HepG2 (cell line): Measurements from ENCODE around the gene RPL38. TPM values are rescaled to one million over a fixed set of nuclear protein-coding genes. Genes with fewer than 3 reads are reported as not detected.

Source experiments
- ELK4 ChIP-seq: sonication (generic); formaldehyde crosslinking; IDR thresholded peaks from 2 replicates; pipeline ENCODE4 v1.9.0; 2021; ENCODE audit warnings: missing genetic modification reagents, borderline replicate concordance
- HDAC2 ChIP-seq: sonication (generic); formaldehyde crosslinking; IDR thresholded peaks from 2 replicates; pipeline ENCODE4 v1.4.0; 2020; ENCODE audit warnings: missing genetic modification reagents
- KAT8 ChIP-seq: IDR thresholded peaks from 2 replicates; pipeline ENCODE4 v1.6.1; 2016; ENCODE audit warnings: missing genetic modification reagents, missing compliant biosample characterization
- PAX8 ChIP-seq: sonication (generic); formaldehyde crosslinking; IDR thresholded peaks from 2 replicates; pipeline ENCODE4 v1.8.0; 2022; ENCODE audit warnings: mild to moderate bottlenecking, missing genetic modification reagents, borderline replicate concordance
- POLR2A ChIP-seq, 2 experiments: IDR thresholded peaks; 2 replicates each; pipeline ENCODE4 v1.6.1; 2011; ENCODE audit warnings: low read depth in 2 of 2, low read length in 2 of 2, mild to moderate bottlenecking in 1 of 2, moderate library complexity in 1 of 2; ENCODE audit not compliant: insufficient read depth in 1 of 2
- PRDM4 ChIP-seq: sonication (generic); formaldehyde crosslinking; IDR thresholded peaks from 2 replicates; pipeline ENCODE4 v1.9.0; 2021; ENCODE audit warnings: missing genetic modification reagents, borderline replicate concordance
- STAT5B ChIP-seq: sonication (generic); formaldehyde crosslinking; IDR thresholded peaks from 2 replicates; pipeline ENCODE4 v1.4.0; 2020; ENCODE audit warnings: missing genetic modification reagents
- ZBTB20 ChIP-seq: sonication (generic); formaldehyde crosslinking; IDR thresholded peaks from 2 replicates; pipeline ENCODE4 v1.8.1; 2023; ENCODE audit warnings: missing genetic modification reagents, low read depth, mild to moderate bottlenecking, borderline replicate concordance
- ZBTB7A ChIP-seq: sonication (generic); formaldehyde crosslinking; IDR thresholded peaks from 2 replicates; pipeline ENCODE4 v1.8.0; 2022; ENCODE audit warnings: mild to moderate bottlenecking, missing genetic modification reagents
- ZNF331 ChIP-seq: sonication (generic); formaldehyde crosslinking; IDR thresholded peaks from 2 replicates; pipeline ENCODE4 v1.4.0; 2020; ENCODE audit warnings: missing genetic modification reagents
- ZNF549 ChIP-seq: sonication (generic); formaldehyde crosslinking; IDR thresholded peaks from 2 replicates; pipeline ENCODE4 v1.5.0; 2020; ENCODE audit warnings: missing genetic modification reagents
- ZNF792 ChIP-seq: IDR thresholded peaks from 2 replicates; pipeline ENCODE4 v1.6.1; 2016
- ZSCAN31 ChIP-seq: sonication (generic); formaldehyde crosslinking; IDR thresholded peaks from 2 replicates; pipeline ENCODE4 v1.5.0; 2020; ENCODE audit warnings: low read depth, mild to moderate bottlenecking, missing genetic modification reagents
- polyA plus RNA-seq, 8 experiments: library from polyadenylated mRNA; depleted of rRNA in 3 of 8; stranded (reverse) in 7 of 8; unstranded in 1 of 8; fragments of >200 nt; fragmentation: Illumina TruSeq in 4 of 8; extraction: Trizol in 4 of 8; gene quantifications; 2 replicates each; pipeline versions ENCODE4 v1.2.1 to v1.2.3, GENCODE V29; 2011 to 2016; ENCODE audit warnings: low read depth in 4 of 8, missing spikeins in 1 of 8, mixed read lengths in 1 of 8; ENCODE audit not compliant: insufficient read depth in 1 of 8
- total RNA-seq, 5 experiments: library from RNA; depleted of rRNA; stranded (reverse); fragments of >200 nt; fragmentation: Illumina TruSeq; extraction: Trizol; gene quantifications; 2 replicates each; pipeline ENCODE4 v1.2.3, GENCODE V29; 2016; ENCODE audit warnings: low read depth in 1 of 5
- TF ChIP-seq, protein P1 (sequence below): sonication (generic); formaldehyde crosslinking; IDR thresholded peaks from 2 replicates; pipeline ENCODE4 v1.5.0; 2020; ENCODE audit warnings: mild to moderate bottlenecking, missing genetic modification reagents
- TF ChIP-seq, protein P2 (sequence below): sonication (generic); formaldehyde crosslinking; IDR thresholded peaks from 2 replicates; pipeline ENCODE4 v1.4.0; 2020; ENCODE audit warnings: mild to moderate bottlenecking, low read depth, missing genetic modification reagents

RPL38 gene
- total and polyA plus RNA-seq, 2 of the 13 experiments (the other 11 are each of a cell fraction or from before 2014, with no cell fraction given), result 2,370 to 2,372 TPM

DNA sequence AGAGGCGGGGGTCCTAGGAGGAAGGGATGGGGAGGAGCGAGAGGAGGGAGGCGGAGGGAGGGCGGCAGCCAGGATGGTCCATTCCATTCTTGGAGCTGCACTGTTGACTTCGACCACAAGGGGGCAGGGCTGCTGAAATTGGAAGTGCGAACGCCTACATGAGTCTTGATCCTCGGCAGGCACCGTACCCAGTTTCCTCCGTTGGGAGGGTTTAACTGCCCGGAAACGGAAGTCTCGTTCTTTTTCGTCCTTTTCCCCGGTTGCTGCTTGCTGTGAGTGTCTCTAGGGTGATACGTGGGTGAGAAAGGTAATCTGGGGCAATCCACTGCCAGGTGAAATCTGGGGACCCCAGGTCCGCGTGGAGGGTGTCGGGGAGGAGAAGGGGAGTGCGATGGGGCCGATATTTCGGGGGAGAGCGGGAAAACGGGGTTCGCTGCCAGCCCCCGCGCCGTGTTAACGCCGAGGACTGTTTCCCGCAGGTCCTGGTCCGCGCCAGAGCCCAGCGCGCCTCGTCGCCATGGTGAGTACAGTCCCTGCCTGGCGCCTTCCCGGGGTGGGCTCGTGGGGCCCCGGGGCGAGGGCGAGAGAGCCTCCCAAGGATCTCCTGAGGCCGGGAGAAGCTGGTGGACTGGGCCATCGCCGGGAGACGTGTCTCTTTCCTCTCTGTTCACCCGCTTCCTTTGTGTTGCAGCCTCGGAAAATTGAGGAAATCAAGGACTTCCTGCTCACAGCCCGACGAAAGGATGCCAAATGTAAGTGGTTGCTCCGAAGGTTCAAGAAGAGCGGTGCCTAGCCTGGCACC is at the start of gene RPL38 (continued):
- TF ChIP-seq ELK4, result no peak
- TF ChIP-seq, protein P1, sequence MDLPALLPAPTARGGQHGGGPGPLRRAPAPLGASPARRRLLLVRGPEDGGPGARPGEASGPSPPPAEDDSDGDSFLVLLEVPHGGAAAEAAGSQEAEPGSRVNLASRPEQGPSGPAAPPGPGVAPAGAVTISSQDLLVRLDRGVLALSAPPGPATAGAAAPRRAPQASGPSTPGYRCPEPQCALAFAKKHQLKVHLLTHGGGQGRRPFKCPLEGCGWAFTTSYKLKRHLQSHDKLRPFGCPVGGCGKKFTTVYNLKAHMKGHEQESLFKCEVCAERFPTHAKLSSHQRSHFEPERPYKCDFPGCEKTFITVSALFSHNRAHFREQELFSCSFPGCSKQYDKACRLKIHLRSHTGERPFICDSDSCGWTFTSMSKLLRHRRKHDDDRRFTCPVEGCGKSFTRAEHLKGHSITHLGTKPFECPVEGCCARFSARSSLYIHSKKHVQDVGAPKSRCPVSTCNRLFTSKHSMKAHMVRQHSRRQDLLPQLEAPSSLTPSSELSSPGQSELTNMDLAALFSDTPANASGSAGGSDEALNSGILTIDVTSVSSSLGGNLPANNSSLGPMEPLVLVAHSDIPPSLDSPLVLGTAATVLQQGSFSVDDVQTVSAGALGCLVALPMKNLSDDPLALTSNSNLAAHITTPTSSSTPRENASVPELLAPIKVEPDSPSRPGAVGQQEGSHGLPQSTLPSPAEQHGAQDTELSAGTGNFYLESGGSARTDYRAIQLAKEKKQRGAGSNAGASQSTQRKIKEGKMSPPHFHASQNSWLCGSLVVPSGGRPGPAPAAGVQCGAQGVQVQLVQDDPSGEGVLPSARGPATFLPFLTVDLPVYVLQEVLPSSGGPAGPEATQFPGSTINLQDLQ, result 0 out of 2 replicates have a peak, but pooled peaks have one; percentile 54
- peak; percentile 96 for TF ChIP-seq ZNF331
- TF ChIP-seq POLR2A (IDR thresholded peaks at IDR 0.05; ENCODE audit: insufficient read depth in 1 of 2, low read depth in 2 of 2, low read length in 2 of 2), result peak; percentile 98 to 99
- TF ChIP-seq PRDM4 (CRISPR knock-in tag), result peak; percentile 60; the same call in 1 of the 2 replicates
- no peak for TF ChIP-seq ZBTB7A (CRISPR knock-in tag)
- peak; percentile 78 for TF ChIP-seq HDAC2 (CRISPR knock-in tag)
- TF ChIP-seq ZBTB20 (CRISPR knock-in tag), result peak; percentile 66
- TF ChIP-seq ZSCAN31 (CRISPR knock-in tag), result peak; percentile 87; the same call in 1 of the 2 replicates
- no peak for TF ChIP-seq STAT5B
- TF ChIP-seq, protein P2, sequence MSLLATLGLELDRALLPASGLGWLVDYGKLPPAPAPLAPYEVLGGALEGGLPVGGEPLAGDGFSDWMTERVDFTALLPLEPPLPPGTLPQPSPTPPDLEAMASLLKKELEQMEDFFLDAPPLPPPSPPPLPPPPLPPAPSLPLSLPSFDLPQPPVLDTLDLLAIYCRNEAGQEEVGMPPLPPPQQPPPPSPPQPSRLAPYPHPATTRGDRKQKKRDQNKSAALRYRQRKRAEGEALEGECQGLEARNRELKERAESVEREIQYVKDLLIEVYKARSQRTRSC (CRISPR knock-in tag), result no peak
- TF ChIP-seq KAT8 (CRISPR knock-in tag), result peak; percentile 99
- TF ChIP-seq PAX8 (CRISPR knock-in tag), result peak; percentile 88; the same call in 1 of the 2 replicates
- no peak for TF ChIP-seq ZNF549
- peak; percentile 82 for TF ChIP-seq ZNF792 (CRISPR knock-in tag)
